K562 (cell line): ENCODE data around the gene TNIK. TPM values are rescaled to one million over a fixed set of nuclear protein-coding genes. Genes with fewer than 3 reads are reported as not detected.

ENCODE experiments used
- ATAC-seq: fragments of 200-7000 bp; cut with Tn5 transposase; 3 replicates; pipeline ENCODE4 v1.9.1; 2020; ENCODE audit warnings: moderate library complexity
- BruUV-seq: library from RNA; stranded (reverse); fragments of 400-500 nt; replicated peaks from 2 replicates; lab custom pipeline; 2021; lab: Mats Ljungman, UMichigan
- CTCF ChIA-PET: fragments of 300-600 bp; formaldehyde crosslinking; extraction: SDS; loops from one replicate; lab custom pipeline; 2021; ENCODE audit warnings: low intra/inter-chr PET ratio; lab: Yijun Ruan, JAX
- POLR2A ChIA-PET: fragments of 300-600, 350-650 bp; sonication (Branson Sonifier 250); formaldehyde crosslinking; extraction: SDS; loops from one replicate; lab custom pipeline; 2021; ENCODE audit warnings: antibody characterized with exemption, inconsistent platforms; lab: Yijun Ruan, JAX
- DNase-seq, 4 experiments: peaks; one replicate each; pipeline versions ENCODE4 v3.0.0 to v3.0.0-alpha.2; 2011 to 2018; ENCODE audit warnings: low spot score in 3 of 4, mixed read lengths in 3 of 4; ENCODE audit errors: extremely low read depth in 1 of 4
- FAIRE-seq: peaks from 2 replicates; lab custom pipeline; 2011; peaks lifted over from hg19 to GRCh38; lab: Jason Lieb, UNC
- H2AFZ ChIP-seq: 2 replicates; pipeline ENCODE4 v1.6.0; 2011; ENCODE audit warnings: low read depth, low read length, control low read depth, inconsistent platforms
- H3K27ac ChIP-seq: fragments of 200-600 bp; 3 replicates; pipeline ENCODE4 v1.8.0; 2011; ENCODE audit warnings: low read depth, mild to moderate bottlenecking, control low read depth, inconsistent platforms, low read length, moderate library complexity, mixed read lengths; ENCODE audit errors: extremely low read depth
- H3K27me3 ChIP-seq, 2 experiments: fragments of 300-600 bp in 1 of 2; 2 replicates in 1 of 2; 3 replicates in 1 of 2; pipeline versions ENCODE4 v1.6.0 to v1.8.0; 2011; ENCODE audit warnings: inconsistent platforms in 2 of 2, low read length in 2 of 2, mild to moderate bottlenecking in 1 of 2, mixed read lengths in 1 of 2, moderate library complexity in 1 of 2; ENCODE audit not compliant: control insufficient read depth in 2 of 2, insufficient read depth in 2 of 2
- H3K36me3 ChIP-seq: fragments of 300-600 bp; 3 replicates; pipeline ENCODE4 v1.8.0; 2011; ENCODE audit warnings: mild to moderate bottlenecking, low read length, inconsistent platforms; ENCODE audit not compliant: control insufficient read depth, insufficient read depth
- H3K4me1 ChIP-seq, 2 experiments: fragments of 200-600 bp in 1 of 2; replicated peaks in 1 of 2; 2 replicates in 1 of 2; 3 replicates in 1 of 2; pipeline versions ENCODE4 v1.5.1 to v1.8.0; 2011; ENCODE audit warnings: inconsistent platforms in 2 of 2, low read length in 2 of 2, mild to moderate bottlenecking in 1 of 2, mixed read lengths in 1 of 2, moderate library complexity in 1 of 2; ENCODE audit not compliant: control insufficient read depth in 2 of 2, insufficient read depth in 2 of 2
- H3K4me2 ChIP-seq: 2 replicates; pipeline ENCODE4 v1.6.1; 2011; ENCODE audit warnings: low read length, control low read depth, inconsistent platforms, mixed read lengths; ENCODE audit not compliant: insufficient read depth
- H3K4me3 ChIP-seq: fragments of 200-600 bp; sonication (generic), shearing (Covaris generic); 2 replicates; pipeline ENCODE4 v1.5.1; 2016; ENCODE audit warnings: control low read depth, inconsistent platforms
- H3K79me2 ChIP-seq: fragments of 200-600 bp; 3 replicates; pipeline ENCODE4 v1.8.0; 2011; ENCODE audit warnings: low read length, inconsistent platforms; ENCODE audit not compliant: control insufficient read depth, insufficient read depth
- H3K9ac ChIP-seq, 2 experiments: 2 replicates each; pipeline versions ENCODE4 v1.6.0 to v1.6.1; 2011; ENCODE audit warnings: low read depth in 2 of 2, low read length in 2 of 2, control low read depth in 1 of 2, inconsistent platforms in 1 of 2, mild to moderate bottlenecking in 1 of 2, mixed read lengths in 1 of 2; ENCODE audit not compliant: insufficient read depth in 1 of 2
- H3K9me1 ChIP-seq: one replicate; pipeline ENCODE4 v1.6.0; 2011; ENCODE audit warnings: inconsistent platforms, mild to moderate bottlenecking, low read length, moderate library complexity; ENCODE audit not compliant: control insufficient read depth, insufficient read depth
- H3K9me3 ChIP-seq: replicated peaks from 2 replicates; pipeline ENCODE4 v1.5.1; 2011; ENCODE audit warnings: low read depth, low read length, inconsistent platforms; ENCODE audit not compliant: control insufficient read depth, insufficient read depth
- H4K20me1 ChIP-seq: replicated peaks from 2 replicates; pipeline ENCODE4 v1.6.1; 2011; ENCODE audit warnings: low read length, inconsistent platforms, mixed read lengths; ENCODE audit not compliant: control insufficient read depth, insufficient read depth
- ZBTB40 ChIP-seq, 2 experiments: fragments of 450-650 bp in 1 of 2; sonication (generic) in 1 of 2; formaldehyde crosslinking in 1 of 2; IDR thresholded peaks; 2 replicates each; pipeline versions ENCODE4 v1.7.1 to v1.9.0; 2016 to 2022; ENCODE audit warnings: inconsistent platforms in 1 of 2, mild to moderate bottlenecking in 1 of 2, missing genetic modification reagents in 1 of 2
- WGBS: fragments of 100-300 bp; shearing (Covaris generic); methylation state at CpG from one replicate; pipeline ENCODE4 v1.1.6; 2016; ENCODE audit warnings: low coverage, mixed read lengths; ENCODE audit not compliant: insufficient coverage; ENCODE audit errors: missing lambda C conversion rate; 5-methylcytosine and 5-hydroxymethylcytosine counted together
- in situ Hi-C: fragments of 300-500 bp; cut with MboI; formaldehyde crosslinking; loops from 4 replicates; pipeline ENCODE4 v1.15.0; 2018; ENCODE audit warnings: inconsistent platforms, mixed read lengths
- intact Hi-C: fragments of 100-400 bp; cut with micrococcal nuclease; formaldehyde crosslinking; loops from 2 replicates; pipeline ENCODE4 v1.14.2; 2022
- polyA plus RNA-seq, 8 experiments: library from polyadenylated mRNA; depleted of rRNA in 4 of 8; stranded (reverse) in 5 of 8; unstranded in 3 of 8; fragments of >200 nt; fragmentation: Nextera tagmentation in 2 of 8; fragmentation: Illumina TruSeq in 1 of 8; extraction: Ambion mirVana in 2 of 8; extraction: Trizol in 1 of 8; gene quantifications; 2 replicates each; pipeline versions ENCODE4 v1.2.1 to v1.2.3, GENCODE V29; 2011 to 2014; ENCODE audit warnings: inconsistent platforms in 1 of 8, missing spikeins in 1 of 8
- total RNA-seq, 7 experiments: library from RNA; depleted of rRNA in 6 of 7; stranded (reverse); fragments of >200 nt in 6 of 7; fragmentation: Illumina TruSeq in 2 of 7; extraction: Trizol in 2 of 7; gene quantifications; 2 replicates each; pipeline versions ENCODE4 v1.2.1 to v1.2.3, GENCODE V29; 2011 to 2021; ENCODE audit warnings: low replicate concordance in 1 of 7
- TF ChIP-seq, protein P1 (sequence below): fragments of 250-450 bp; sonication (Bioruptor Pico); IDR thresholded peaks from 2 replicates; pipeline ENCODE4 v1.4.0; 2020; ENCODE audit warnings: mild to moderate bottlenecking, moderate library complexity, borderline replicate concordance

The TNIK gene
- total and polyA plus RNA-seq, 9 of the 15 experiments (the other 6 are each of a cell fraction or from before 2014, with no cell fraction given), result 6.6 to 39.0 (median 24.7) TPM

GRCh38 chr3:171416666-171417065 is 43.5 kb downstream of the TNIK start:
- peaks cover 14% of the 10 kb centered on the region for H4K20me1 ChIP-seq
- FAIRE-seq, result no peak
- H3K9me3 ChIP-seq, result no peaks in the 10 kb centered on the region
- no TSS peak for BruUV-seq
- H3K27me3 ChIP-seq, result no peaks in the 10 kb centered on the region
- peaks cover 0 to 11% of the 10 kb centered on the region in 2 experiments; a peak in 2 of 5 replicates for H3K4me1 ChIP-seq
- 53% methylated on average over 2 of the region's 2 CpGs for WGBS
- POLR2A ChIA-PET, result interaction anchor here (1.1 to 2.2 kb wide), 2 partner anchors 14 to 21 kb away, joined by 3 to 7 read pairs; no protein-coding TSS in a partner anchor
- H3K4me2 ChIP-seq, result no peak overlapping the region
- intact Hi-C loops (no loop called here), in situ Hi-C loops (no loop called here)
- H2AFZ ChIP-seq, result no peak overlapping the region
- no peak overlapping the region for H3K4me3 ChIP-seq
- ATAC-seq, result no peak
- no peaks in the 10 kb centered on the region for H3K9me1 ChIP-seq
- no peak overlapping the region for H3K9ac ChIP-seq
- CTCF ChIA-PET, result no interaction called here
- no peak for DNase-seq
- no peaks in the 10 kb centered on the region for H3K36me3 ChIP-seq
- TF ChIP-seq, protein P1, sequence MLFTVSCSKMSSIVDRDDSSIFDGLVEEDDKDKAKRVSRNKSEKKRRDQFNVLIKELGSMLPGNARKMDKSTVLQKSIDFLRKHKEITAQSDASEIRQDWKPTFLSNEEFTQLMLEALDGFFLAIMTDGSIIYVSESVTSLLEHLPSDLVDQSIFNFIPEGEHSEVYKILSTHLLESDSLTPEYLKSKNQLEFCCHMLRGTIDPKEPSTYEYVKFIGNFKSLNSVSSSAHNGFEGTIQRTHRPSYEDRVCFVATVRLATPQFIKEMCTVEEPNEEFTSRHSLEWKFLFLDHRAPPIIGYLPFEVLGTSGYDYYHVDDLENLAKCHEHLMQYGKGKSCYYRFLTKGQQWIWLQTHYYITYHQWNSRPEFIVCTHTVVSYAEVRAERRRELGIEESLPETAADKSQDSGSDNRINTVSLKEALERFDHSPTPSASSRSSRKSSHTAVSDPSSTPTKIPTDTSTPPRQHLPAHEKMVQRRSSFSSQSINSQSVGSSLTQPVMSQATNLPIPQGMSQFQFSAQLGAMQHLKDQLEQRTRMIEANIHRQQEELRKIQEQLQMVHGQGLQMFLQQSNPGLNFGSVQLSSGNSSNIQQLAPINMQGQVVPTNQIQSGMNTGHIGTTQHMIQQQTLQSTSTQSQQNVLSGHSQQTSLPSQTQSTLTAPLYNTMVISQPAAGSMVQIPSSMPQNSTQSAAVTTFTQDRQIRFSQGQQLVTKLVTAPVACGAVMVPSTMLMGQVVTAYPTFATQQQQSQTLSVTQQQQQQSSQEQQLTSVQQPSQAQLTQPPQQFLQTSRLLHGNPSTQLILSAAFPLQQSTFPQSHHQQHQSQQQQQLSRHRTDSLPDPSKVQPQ (CRISPR knock-in tag), result no peak
- peak; percentile 64 for TF ChIP-seq ZBTB40 (IDR thresholded peaks at IDR 0.05)
- TF ChIP-seq ZBTB40 (CRISPR knock-in tag; IDR thresholded peaks at IDR 0.05), result no peak
- peaks cover 49% of the 10 kb centered on the region for H3K79me2 ChIP-seq
- H3K27ac ChIP-seq, result no peak overlapping the region
